Parathyroid adenoma (tissue), 2 donors: ENCODE results near the gene EXOC4.

Experiments used
- H2AFZ ChIP-seq: fragments of 300-600 bp; sonication (generic); one replicate; pipeline ENCODE4 v1.7.0; 2017; ENCODE audit warnings: antibody characterized with exemption, mild to moderate bottlenecking
- H3K27ac ChIP-seq: fragments of 300-600 bp; sonication (generic); one replicate; pipeline ENCODE4 v1.7.0; 2017
- H3K27me3 ChIP-seq: fragments of 300-600 bp; sonication (generic); one replicate; pipeline ENCODE4 v1.7.0; 2017; ENCODE audit warnings: low read length; ENCODE audit not compliant: control insufficient read depth, insufficient read depth
- H3K36me3 ChIP-seq: fragments of 300-600 bp; sonication (generic); one replicate; pipeline ENCODE4 v1.7.0; 2017; ENCODE audit warnings: low read length; ENCODE audit not compliant: control insufficient read depth, insufficient read depth
- H3K4me1 ChIP-seq: fragments of 300-600 bp; sonication (generic); one replicate; pipeline ENCODE4 v1.7.0; 2017; ENCODE audit warnings: control low read depth
- H3K4me2 ChIP-seq: fragments of 300-600 bp; sonication (generic); one replicate; pipeline ENCODE4 v1.7.0; 2017; ENCODE audit warnings: low read length
- H3K4me3 ChIP-seq: fragments of 300-600 bp; sonication (generic); one replicate; pipeline ENCODE4 v1.7.0; 2017; ENCODE audit warnings: low read depth, low read length
- H3K79me2 ChIP-seq: fragments of 300-600 bp; sonication (generic); one replicate; pipeline ENCODE4 v1.7.0; 2017; ENCODE audit warnings: control low read depth
- H3K9ac ChIP-seq: fragments of 300-600 bp; sonication (generic); one replicate; pipeline ENCODE4 v1.7.0; 2017; ENCODE audit warnings: mild to moderate bottlenecking
- H3K9me3 ChIP-seq: fragments of 300-600 bp; sonication (generic); one replicate; pipeline ENCODE4 v1.7.0; 2017; ENCODE audit warnings: low read length; ENCODE audit not compliant: control insufficient read depth
- TF ChIP-seq, protein P1 (sequence below): fragments of 300-600 bp; sonication (generic); IDR thresholded peaks from one replicate; pipeline ENCODE4 v1.7.0; 2017; ENCODE audit warnings: antibody characterized with exemption, mild to moderate bottlenecking
- donor health status: primary hyperparathyroidism.

The EXOC4 gene

DNA sequence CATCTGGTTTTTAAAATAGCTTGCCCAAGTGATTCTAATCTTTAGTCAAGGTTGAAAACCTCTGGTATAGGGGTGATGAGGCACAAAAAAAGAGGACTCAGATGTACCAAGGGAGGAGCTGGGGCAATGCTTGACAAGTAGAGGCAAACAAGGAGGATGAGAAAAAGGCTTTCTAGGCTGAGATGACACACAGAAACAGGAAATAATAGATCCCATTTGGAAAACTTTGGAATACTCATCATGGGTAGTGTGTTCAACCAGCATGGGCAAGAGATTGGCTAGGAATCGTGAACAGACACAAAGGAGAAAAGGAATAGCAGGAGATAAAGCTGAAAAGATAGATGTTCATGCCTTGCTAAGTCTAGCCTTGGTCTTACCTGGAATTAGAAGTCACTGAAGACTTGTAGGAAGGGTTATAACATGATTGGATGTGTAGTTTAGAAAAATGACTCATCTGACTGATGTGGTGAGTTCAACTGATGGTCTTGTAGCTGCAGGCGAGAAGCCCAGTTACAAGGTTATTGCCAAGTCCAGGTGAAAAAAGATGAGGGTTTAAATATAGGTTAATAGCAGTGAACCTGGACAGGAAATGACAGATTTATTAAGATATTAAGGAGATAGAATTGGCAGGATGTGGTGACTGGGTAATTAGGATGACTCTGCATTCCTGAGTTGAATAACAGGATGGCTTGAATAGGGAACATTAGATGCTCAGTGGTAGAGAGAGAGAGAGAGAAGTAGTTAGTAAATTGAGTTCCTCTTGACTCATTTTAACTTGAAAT is 660.2 kb downstream of the EXOC4 start:
- Histone ChIP-seq H3K27me3 (no peaks in the 10 kb centered on the region), H2AFZ (no peak overlapping the region), H3K36me3 (no peaks in the 10 kb centered on the region), H3K4me1 (no peaks in the 10 kb centered on the region), H3K9me3 (no peaks in the 10 kb centered on the region), H3K4me3 (no peak overlapping the region), H3K79me2 (no peaks in the 10 kb centered on the region), H3K4me2 (no peak overlapping the region), H3K9ac (no peak overlapping the region), H3K27ac (no peak overlapping the region)
- TF ChIP-seq, protein P1, sequence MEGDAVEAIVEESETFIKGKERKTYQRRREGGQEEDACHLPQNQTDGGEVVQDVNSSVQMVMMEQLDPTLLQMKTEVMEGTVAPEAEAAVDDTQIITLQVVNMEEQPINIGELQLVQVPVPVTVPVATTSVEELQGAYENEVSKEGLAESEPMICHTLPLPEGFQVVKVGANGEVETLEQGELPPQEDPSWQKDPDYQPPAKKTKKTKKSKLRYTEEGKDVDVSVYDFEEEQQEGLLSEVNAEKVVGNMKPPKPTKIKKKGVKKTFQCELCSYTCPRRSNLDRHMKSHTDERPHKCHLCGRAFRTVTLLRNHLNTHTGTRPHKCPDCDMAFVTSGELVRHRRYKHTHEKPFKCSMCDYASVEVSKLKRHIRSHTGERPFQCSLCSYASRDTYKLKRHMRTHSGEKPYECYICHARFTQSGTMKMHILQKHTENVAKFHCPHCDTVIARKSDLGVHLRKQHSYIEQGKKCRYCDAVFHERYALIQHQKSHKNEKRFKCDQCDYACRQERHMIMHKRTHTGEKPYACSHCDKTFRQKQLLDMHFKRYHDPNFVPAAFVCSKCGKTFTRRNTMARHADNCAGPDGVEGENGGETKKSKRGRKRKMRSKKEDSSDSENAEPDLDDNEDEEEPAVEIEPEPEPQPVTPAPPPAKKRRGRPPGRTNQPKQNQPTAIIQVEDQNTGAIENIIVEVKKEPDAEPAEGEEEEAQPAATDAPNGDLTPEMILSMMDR = no peak

DNA sequence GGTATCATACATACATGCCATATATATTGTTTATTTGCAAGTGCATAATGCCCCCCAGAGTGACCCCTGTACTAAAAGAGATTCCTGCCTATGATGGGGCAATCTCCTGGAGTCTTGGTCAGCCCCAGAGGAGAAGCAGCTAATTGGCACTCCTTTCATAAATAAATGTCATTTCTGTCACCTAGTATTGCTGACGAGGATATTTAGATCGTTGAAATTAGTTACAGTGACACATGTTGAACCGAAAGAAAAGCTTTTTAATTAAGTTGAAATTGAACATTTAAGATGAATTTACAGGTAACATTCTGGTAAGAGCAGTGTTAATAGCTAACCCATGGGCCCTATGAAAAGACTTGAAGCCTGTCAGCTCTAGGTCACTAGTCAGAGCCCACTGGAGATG is 663.7 kb downstream of the EXOC4 start:
- H3K27me3 ChIP-seq = no peaks in the 10 kb centered on the region
- no peak overlapping the region for H2AFZ ChIP-seq
- no peaks in the 10 kb centered on the region for H3K36me3 ChIP-seq
- no peak overlapping the region for H3K27ac ChIP-seq
- H3K4me3 ChIP-seq = no peak overlapping the region
- H3K4me2 ChIP-seq = no peak overlapping the region
- no peaks in the 10 kb centered on the region for H3K9me3 ChIP-seq
- H3K79me2 ChIP-seq = no peaks in the 10 kb centered on the region
- H3K9ac ChIP-seq = no peak overlapping the region
- TF ChIP-seq, protein P1 = no peak
- no peaks in the 10 kb centered on the region for H3K4me1 ChIP-seq

DNA sequence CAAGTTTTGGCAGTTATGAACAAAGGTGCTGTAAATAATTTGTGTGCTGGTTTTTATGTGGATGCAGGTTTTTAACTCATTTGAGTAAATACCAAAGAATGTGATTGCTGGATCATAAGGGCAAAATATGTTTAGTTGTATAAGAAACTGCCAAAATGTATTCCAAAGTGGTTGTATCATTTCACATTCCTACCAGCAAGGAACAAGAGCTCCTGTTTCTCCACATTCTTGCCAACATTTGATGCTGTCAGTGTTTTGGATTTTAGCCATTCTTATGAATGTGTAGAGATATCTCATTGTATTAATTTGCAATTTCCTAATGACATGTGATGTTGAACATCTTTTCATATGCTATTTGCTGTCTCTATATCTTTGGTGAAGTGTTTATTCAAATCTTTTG is 666.9 kb downstream of the EXOC4 start:
- no peaks in the 10 kb centered on the region for H3K36me3 ChIP-seq

DNA sequence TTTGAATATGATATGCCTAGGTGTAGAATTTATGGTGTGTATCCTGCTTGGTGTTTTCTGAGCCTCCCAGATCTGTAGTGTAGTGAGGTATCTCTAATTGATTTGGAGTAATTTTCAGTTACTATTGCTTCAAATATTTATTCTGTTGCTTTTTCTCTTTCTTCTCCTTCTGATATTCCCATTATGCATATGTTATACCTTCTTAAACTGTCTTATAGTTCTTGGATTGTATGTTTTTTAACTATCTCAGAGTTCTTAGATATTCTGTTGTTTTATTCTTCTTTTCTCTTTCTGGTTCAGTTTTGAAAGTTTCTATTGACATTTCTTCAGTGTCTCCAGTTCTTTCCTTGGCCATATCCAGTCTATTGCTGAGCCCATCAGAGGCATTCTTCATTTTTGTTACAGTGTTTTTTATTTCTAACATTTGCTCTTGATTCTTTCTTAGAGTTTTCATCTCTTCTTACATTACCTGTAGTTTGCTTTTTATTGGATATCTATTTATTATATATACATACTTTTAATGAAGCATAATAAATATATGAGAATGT is 668.8 kb downstream of the EXOC4 start:
- Histone ChIP-seq H3K9me3 (no peaks in the 10 kb centered on the region), H3K27ac (no peak overlapping the region), H3K4me2 (no peak overlapping the region), H3K27me3 (no peaks in the 10 kb centered on the region), H3K4me1 (no peaks in the 10 kb centered on the region), H3K79me2 (no peaks in the 10 kb centered on the region), H3K9ac (no peak overlapping the region), H2AFZ (no peak overlapping the region), H3K4me3 (no peak overlapping the region), H3K36me3 (no peaks in the 10 kb centered on the region)
- TF ChIP-seq, protein P1 = no peak

More for the DNA sequence above, 666.9 kb downstream of the EXOC4 start:
- Histone ChIP-seq H3K27ac (no peak overlapping the region), H3K4me2 (no peak overlapping the region), H3K4me1 (no peaks in the 10 kb centered on the region), H3K27me3 (no peaks in the 10 kb centered on the region), H3K4me3 (no peak overlapping the region), H3K9ac (no peak overlapping the region), H2AFZ (no peak overlapping the region), H3K9me3 (no peaks in the 10 kb centered on the region), H3K79me2 (no peaks in the 10 kb centered on the region)
- TF ChIP-seq, protein P1 = no peak

DNA sequence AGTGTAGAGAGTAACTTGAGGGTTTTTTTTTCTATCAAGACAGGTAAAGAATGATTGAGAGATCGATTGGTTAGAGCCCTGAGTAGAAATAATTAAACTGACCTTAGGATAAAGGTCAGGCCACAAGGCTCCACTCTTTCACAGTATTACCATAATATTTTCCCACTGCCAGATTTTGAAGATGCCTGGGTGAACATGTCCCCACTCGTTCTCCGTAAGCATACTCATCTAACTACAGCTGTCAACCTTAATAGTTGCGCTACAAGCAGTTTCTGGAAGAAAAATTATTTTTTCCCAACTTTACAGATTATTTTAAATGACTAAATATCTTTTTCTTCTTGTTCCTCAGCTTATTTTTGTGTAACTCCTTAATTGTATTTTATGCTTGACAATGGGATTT is 671.1 kb downstream of the EXOC4 start:
- no peak overlapping the region for H3K27ac ChIP-seq
- TF ChIP-seq, protein P1 = no peak
- no peaks in the 10 kb centered on the region for H3K36me3 ChIP-seq
- no peak overlapping the region for H2AFZ ChIP-seq
- no peaks in the 10 kb centered on the region for H3K9me3 ChIP-seq
- H3K27me3 ChIP-seq = no peaks in the 10 kb centered on the region
- no peak overlapping the region for H3K4me2 ChIP-seq
- no peak overlapping the region for H3K4me3 ChIP-seq
- no peaks in the 10 kb centered on the region for H3K4me1 ChIP-seq
- no peaks in the 10 kb centered on the region for H3K79me2 ChIP-seq
- H3K9ac ChIP-seq = no peak overlapping the region
